HG03571 (cell line): ENCODE measurements around the gene IDH3G.
"Not testable (repeated sequence)": the region's sequence is repeated elsewhere in the genome, so short reads cannot be mapped to it uniquely, and the experiment has no call there.

Experiments
- ATAC-seq: cut with Tn5 transposase; IDR thresholded peaks from one replicate; pipeline ENCODE4 v1.9.1; 2021; ENCODE audit not compliant: unreplicated experiment

IDH3G gene

DNA sequence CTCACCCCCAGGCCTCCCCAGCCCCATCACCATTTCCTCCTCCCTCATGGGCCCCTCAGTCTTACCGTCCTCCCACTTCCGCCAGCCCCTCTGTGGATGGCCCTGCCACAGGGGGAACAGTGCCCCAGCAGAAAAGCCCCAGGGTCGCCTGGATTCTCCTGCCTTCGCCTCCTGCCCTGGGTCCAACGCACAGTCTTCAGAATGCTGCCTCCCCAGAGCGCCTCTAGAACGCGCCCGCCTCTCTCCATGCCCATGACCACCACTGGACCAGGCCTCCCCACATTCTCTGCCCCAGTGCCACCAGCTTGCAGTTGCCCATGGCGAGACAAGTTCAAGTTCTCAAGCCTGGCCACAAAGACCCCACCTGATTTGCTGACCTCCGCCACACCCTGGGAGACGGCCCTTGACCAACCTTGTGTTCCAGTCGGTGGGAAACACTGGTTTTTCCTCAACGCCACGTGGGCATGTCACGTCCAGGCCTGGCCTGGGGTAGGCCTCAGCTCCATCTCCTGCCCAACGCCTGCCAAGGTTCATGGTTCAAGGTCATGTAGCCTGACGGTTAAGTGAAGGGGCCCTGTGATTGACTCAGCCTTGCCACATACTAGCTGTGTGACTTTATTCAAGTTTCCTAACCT is 30.8 kb downstream of the IDH3G start:
- ATAC-seq, result no peak

GRCh38 chrX:153762626-153763173 is 31.5 kb downstream of the IDH3G start:
- no peak for ATAC-seq

DNA sequence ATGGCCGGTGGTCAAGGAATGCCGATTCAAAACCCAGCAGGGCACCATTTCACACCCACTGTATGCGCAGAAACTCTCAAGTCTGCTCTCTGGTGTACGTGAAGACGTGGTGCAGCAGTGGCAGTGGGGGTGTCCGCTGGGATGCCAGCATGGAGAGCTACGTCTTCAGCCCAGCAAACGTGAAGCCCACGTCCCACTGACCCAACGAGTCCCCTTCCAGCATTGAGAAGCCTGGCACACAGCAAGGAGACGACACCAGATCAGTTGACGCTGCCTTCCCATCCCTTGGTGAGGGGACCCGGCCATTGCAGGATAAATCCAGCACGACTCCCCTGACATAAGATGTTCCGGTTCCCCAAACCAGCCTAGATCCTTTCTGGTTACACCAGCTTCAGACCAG is 32.3 kb downstream of the IDH3G start:
- ATAC-seq, result no peak

GRCh38 chrX:153755136-153755535 is 39.0 kb downstream of the IDH3G start:
- no peak for ATAC-seq

- ATAC-seq, result no peak
Observed at GRCh38 chrX:153750127-153750774, 43.9 kb downstream of the IDH3G start.

DNA sequence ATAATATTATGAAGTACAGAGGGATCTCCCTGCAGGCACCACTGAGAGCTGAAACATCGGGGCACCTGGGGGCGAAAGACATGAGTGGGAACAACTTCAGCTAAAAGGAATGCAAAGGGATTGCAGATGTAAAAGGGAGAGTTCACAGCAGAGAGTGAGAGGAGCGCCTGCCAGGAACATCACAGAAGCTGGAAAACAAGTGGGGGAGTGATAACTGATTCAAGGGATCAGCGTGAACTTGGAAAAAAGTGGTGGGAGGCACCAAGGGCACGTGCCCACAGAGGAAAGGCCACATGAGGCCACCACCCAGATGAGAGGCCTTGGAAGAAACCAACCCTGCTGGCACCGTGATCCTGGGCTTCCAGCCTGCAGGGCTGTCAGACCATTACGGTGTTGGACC is 45.2 kb downstream of the IDH3G start:
- not testable (repeated sequence) for ATAC-seq

DNA sequence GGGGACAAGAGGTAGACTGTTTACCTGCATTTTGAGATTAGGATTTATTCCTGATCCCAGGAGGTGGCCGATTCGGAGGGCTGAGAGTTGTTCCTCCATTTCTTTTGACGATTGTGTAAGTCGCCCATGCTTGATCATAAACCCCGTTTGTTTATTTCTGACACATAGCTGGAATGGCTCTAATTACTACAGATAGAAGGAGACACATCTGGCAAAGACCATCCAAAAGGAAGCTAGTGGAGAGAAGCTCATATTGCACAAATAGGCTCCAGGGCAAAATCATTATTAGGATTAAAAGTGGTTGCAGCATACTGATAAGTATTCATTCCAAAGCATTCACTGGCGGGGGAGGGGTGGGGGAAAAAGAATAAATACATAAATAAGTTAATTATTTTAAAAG is 47.2 kb downstream of the IDH3G start:
- not testable (repeated sequence) for ATAC-seq

DNA sequence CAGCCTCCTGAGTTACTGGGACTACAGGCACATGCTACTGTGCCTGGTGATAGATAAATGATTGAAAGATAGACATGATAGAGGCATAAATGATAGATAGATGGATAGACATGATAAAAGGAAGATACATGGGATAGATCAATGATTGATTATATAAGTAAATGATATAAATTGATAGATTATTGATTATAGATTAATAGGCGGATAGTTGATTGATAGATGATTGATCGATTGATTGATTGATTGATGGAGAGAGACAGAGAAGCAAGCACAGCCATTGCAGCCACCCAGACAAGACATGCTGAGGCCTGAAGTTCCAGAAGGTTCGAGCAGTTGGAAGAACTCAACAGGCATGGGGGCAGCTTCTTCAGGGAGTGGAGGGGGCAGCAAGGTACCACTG is 47.8 kb downstream of the IDH3G start:
- ATAC-seq, result no peak

- ATAC-seq, result not testable (repeated sequence)
Observed at GRCh38 chrX:153745067-153745433, 49.1 kb downstream of the IDH3G start.

DNA sequence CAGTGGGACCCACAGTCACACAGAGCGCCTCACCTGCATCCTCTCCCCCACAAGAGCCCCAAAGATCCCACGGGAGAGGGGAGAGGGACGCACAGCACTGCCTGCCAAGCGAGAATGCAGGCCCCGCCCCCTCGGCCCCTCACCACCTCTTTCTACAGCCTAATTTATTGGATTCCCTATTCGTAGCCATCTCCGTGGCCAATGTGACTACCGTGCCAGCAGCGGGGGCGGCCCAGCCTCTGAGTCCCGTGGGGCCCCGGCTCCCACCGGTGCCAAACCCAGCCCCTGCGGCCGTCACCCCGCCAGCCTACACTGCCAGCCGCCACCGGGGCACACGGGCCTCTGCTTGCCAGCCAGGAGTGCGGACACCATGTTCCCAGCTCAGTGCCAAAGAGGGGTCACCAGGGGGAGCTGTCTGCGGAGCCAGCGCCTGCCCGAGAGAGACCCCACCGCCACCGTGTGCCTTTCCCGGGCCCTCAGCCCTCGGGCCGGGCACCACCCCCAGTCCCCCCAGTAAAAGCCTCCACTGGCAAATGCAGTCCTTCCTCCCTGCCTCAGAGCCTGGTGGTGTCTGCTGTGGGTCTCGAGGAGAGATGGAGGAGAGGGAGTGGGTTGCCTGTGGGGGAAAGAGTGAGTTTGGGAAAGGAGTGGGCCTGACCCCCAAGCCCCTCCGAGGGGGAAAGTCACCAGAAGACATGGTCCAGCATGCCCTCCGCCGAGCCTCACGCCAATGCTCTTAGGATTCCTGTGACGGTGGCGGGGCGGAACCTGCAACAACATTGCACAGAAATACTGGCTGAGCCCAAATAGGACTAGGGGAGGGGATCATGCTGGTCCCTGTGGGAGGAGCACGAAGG is 49.7 kb downstream of the IDH3G start:
- ATAC-seq, result no peak

DNA sequence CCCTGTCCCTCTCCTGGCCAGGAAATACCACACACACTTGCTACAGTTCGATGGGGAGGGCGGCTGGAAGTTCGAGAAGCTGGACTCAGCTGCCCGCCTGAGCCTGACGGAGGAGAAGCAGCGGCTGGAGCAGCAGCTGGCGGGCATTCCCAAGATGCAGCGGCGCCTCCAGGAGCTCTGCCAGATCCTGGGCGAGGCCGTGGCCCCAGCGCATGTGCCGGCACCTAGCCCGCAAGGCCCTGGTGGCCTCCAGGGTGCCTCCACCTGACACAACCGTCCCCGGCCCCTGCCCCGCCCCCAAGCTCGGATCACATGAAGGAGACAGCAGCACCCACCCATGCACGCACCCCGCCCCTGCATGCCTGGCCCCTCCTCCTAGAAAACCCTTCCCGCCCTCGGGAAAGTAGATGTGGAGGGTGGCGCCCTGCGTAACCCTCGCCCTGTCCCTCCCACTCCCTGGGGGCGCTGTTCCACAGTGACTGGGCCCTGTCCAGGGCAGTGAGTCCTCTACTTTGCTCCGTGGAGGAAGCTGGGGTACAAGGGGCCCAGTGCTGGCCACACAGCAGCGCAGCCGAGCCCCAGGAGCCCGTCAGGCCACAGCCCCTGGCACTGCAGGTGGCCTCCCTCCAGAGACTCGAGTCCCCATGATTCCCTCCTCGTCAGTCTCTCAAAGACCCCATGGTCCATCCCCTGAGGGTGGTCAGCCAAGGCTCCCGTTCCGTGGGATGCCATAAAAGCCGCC is 50.5 kb downstream of the IDH3G start:
- ATAC-seq, result not testable (repeated sequence)

DNA sequence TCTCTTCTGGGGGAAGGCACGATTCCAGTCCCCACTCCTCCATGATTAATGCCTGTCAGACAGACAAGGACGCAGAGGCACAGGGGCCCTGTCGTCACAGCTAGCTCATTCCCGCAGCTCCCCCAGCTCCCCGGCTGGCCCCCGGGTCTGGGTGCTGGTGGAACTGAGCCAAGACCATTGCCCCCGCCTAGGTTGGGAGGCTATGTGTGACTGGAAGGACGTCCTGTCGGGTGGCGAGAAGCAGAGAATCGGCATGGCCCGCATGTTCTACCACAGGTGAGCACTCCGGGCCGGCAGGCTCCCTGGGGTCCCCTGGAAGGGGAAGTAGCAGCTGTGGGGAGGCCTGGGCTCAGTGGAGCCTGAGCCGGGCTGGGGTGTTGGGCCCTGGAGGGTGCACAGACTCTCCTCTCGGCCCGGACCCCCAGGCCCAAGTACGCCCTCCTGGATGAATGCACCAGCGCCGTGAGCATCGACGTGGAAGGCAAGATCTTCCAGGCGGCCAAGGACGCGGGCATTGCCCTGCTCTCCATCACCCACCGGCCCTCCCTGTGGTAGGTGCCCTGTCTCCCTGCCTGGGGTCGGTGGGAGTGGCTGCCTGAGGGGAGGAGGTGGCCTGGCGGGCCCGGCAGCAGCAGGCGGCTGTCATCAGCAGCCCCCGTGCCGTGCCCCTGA is 51.2 kb downstream of the IDH3G start:
- ATAC-seq, result not testable (repeated sequence)

DNA sequence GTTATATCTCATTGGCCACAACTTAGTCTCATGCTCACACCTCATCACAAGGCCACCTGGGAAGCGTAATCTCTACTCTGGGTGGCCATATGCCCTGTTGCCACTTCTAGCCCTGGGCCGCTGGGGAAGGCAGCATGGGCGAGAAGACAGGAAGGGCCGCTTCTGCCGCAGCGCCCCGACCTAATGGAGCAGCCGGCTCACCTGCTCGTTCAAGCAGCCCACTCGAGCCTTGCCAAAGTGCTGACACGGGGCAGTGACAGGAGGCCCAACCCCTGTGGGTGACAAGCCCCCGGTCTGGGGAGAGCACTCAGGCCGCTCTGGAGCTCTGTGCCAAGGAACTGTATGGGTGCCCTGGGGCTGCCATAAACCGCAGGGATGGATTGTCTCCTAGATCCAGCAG is 52.1 kb downstream of the IDH3G start:
- not testable (repeated sequence) for ATAC-seq

GRCh38 chrX:153741446-153741845 is 52.7 kb downstream of the IDH3G start:
- no peak for ATAC-seq

DNA sequence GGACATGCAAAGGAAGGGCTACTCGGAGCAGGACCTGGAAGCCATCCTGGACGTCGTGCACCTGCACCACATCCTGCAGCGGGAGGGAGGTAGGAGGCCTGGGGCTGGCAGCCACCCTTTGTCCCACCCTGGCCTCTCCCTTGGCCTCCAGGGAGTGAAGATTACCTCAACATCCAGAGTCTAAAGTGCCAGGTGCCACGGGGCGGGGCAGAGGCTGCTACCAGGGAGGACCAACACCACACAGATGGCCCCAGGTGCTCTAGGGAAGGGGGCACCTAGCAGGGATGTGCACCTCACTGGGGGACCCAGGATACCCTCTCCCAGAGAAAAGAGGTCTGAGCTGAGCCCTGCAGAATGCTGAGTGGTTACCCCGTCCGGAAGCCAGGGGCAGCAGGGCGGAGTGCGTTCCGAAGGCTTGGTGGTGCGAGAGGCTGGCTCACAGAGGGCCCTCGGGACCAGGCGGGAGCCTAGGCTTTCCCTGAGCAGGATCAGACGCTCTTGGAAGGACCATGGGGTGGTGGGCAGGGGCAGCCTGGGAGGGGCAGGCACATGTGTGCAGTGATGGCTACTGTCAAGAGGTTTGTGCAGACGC is 53.4 kb downstream of the IDH3G start:
- no peak for ATAC-seq

GRCh38 chrX:153739754-153740486 is 54.3 kb downstream of the IDH3G start:
- no peak for ATAC-seq

DNA sequence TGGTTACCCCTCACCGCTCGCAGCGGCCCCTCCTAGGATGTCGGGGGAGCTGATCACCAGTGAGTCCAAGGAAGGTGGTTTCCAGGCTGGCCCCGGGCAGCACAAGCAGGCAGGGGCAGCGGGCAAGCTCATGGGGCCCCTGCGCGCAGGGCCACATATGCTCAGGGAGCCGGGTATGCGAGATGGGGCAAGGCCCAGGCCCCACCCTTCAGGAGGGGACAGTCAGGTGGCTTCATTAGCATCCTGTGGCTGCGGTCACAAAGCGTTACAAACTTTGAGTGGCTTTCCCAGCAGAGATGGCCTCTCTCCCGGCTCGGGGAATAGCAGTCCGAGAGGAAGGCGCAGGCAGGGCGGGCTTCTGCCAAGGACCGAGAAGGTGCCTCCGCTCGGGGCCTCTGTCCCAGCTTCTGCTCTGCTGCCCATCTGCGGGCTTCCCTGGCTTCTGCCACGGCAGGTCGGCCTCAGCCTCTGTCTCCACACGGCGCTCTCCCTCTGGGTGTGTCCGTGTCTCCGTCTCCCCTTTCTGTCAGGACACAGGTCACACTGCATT is 56.0 kb downstream of the IDH3G start:
- ATAC-seq, result no peak

DNA sequence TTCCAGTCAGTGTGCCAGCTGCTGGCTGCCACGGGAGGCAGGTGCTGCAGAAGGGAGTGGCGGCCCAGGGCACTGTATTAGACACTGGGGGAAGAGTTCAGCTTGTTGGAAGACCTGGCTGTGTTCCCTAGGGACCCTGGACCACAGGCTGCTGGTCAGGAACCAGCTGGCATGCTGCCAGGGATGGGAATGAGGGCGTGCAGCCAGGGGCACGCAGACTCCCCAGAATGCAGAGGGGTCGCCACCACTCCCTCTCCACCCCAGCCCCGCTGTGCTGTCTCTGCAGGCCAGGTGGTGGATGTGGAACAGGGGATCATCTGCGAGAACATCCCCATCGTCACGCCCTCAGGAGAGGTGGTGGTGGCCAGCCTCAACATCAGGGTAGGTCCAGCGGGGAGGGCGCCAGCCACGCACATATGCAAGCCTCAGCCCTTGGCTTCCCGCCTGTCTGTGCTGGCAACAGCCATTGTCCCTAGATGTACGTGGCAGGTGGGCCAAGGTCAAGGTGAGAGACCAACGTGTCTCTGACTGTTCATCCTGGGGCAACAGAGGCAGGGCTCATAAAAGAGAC is 57.2 kb downstream of the IDH3G start:
- no peak for ATAC-seq
